GM19395 (cell line): ENCODE results near the gene KCNE5.
"Not testable (repeated sequence)": the region's sequence is repeated elsewhere in the genome, so short reads cannot be mapped to it uniquely, and the experiment has no call there.

Source experiments
- ATAC-seq: cut with Tn5 transposase; IDR thresholded peaks from one replicate; pipeline ENCODE4 v1.9.1; 2021; ENCODE audit warnings: mild to moderate bottlenecking, moderate library complexity; ENCODE audit not compliant: unreplicated experiment

KCNE5 gene

DNA sequence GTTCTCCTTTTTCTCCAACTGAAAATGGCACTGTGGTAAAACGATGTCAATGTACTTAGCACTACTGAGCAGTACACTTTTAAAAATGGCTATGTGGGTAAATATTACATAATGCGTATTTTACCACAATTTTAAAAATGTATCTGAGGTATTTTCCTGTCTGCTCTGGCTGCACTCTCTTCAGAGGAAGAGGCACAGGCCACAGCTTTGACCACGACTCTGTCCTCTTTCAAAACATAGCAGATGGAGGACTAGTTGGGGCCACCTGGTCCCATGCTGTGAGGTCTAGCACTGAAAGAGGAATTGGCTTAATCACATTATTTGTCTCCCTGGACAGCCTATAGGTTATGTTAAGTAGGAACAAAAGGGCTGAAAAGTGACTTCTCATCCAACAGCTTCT, 5.2 kb downstream of the KCNE5 start:
- no peak for ATAC-seq

DNA sequence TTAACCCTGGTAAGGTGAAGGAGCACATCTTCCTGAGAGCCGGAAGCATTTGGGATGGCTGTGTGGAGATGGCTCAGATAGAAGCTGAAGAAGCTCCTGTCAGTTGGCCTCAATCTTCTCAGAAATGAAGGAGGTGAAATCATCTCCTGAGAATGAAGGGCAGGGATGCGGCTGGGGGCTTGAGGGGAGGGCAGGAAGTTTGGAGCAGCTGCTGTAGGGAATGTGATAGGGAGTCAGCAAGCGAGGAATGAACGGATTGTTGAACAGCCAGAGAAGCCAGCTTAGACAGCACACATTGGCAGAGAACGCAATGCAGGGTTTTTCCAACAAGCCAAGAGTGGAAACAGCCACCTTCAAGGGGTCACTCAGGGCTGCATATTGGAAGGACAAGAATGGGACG, 10.0 kb downstream of the KCNE5 start:
- no peak for ATAC-seq

DNA sequence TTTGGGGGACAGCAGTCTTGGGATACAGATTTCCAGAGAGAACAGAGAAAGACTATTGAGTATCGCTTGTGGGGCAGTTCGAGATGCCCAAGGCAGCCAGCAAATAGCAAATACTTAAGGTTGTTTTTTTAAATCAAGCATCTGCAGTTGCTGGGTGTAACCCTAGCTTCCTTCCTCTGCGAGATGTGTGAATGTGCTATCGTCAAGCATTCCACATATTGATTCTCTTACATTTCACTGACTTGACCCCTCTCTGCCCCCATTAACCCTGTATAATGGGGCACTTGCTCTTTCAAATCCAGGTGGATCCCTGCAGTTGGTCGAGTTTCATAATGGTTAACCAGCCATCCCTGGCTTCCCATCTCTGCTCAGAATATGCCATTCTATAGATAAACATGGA, 23.5 kb downstream of the KCNE5 start:
- no peak for ATAC-seq

DNA sequence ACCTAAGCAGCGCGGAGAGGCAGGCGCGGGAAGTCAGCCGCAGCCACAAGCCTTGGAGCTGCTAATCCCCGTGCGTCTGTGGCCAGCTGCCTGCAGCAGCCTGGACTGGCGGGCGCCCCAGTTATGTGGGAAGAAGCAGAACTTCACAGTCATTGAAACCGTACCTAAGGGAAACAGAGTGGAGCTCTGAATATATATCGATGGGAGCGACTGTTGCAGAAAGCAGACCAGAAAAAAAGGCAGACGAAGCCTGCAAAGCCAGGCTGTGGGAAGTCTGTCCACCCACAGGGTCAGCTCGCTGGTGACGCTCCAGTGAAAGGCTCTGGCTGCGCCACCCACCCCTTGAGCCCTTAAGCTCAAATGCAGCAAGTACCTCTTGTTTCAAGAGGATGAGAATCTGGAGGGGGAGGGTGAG, 24.7 kb downstream of the KCNE5 start:
- ATAC-seq, result no peak

DNA sequence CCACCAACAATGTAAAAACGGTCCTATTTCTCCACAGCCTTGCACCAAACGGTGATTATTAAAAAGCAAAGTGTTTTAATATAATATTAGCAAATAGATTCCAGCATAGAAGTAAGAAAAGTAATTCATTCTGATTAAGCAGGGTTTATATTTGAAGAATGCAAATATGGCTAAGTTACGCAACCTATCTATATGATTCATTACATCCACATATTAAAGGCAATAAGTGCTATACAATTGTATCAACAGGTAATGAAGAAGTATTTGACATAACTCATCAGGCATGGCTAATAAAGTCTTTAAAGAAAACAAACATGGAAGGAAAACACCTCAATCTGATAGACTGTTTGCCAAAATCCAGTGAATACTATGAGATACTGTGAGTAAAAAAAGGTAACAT, 29.0 kb downstream of the KCNE5 start:
- ATAC-seq, result no peak

DNA sequence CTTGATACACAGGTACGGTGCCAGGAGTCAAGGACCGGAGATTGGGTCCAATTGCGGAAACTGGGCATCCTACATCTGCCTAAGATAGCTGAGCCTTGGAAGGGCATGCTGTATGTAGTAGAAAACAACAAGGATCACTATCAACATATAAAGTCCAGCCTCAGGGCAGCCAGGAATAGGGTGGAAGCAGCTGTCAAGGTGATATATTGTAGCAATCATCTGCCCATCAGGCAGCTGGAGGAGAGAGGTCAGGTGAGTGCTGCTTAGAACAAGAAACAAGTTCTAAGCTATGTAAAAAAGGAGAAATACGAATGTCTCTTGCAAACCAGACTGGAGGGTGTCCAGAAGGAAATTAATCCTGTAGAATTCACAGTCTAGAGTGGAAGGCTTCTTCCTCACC, 34.8 kb downstream of the KCNE5 start:
- no peak for ATAC-seq

DNA sequence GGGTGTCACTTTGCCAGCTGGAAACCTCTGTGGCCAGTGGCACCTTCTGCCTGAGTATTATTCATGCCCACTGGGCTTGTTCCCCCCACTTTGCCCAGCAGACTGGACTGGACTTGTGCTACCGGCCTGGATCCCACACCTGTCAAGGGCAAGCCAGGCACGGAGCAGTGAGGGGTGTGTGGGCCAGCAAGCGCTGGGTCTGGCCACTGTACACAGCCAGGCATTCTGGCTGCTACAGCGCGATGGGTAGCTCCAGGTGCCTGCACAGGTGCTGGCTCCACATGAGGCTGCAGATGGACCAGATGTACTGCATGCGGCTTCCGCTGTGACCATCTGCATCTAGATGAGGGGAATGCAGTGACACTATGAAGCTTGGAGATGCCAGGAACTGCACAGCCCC, 39.5 kb downstream of the KCNE5 start:
- no peak for ATAC-seq

DNA sequence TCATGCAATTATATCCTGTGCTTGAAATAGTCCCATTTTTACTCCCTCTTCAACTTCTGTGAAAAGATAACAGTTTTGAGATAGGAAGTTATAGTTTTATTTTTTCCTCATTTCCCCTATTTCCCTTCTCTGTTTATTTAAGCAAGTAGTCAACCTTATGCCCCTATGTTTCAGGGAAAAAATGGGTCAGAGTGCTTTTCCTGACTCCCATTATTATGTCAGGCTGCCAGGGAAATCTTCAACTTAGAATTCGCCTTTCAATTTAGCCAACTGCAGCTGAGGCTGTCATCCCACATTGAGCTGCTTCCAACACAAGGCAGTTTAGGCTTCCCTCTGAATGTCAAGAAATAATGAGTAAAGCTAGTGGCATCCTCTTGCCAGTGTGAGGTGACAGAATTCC, 46.1 kb downstream of the KCNE5 start:
- no peak for ATAC-seq

DNA sequence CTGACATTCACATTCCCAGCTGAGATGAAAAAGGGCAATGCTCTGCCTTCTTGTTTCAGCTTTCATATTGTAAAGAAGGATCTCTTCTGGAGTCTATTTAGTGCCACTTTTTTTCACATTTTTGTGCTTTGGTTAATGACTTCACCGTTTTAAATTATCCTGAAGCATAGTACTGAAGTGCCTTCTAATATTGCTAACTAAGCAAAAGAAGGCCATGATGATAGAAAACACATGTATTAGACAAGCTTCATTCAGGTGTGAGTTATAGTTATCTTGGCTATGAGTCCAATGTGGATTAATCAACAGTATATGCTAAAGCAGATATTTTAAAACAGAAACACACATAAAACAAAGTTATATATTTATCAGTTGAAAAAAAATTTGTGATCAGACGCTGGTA, 47.9 kb downstream of the KCNE5 start:
- no peak for ATAC-seq

DNA sequence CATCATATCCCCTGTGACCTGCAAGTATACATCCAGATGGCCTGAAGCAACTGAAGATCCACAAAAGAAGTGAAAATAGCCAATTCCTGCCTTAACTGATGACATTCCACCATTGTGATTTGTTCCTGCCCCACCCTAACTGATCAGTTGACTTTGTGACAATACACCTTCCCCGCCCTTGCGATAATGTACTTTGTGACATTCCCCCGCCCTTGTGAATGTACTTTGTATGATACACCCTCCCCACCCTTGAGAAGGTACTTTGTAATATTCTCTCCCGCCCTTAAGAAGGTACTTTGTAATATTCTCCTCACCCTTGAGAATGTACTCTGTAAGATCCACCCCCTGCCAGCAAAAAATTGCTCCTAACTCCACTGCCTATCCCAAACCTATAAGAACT, 48.9 kb downstream of the KCNE5 start:
- ATAC-seq, result not testable (repeated sequence)
